ENCODE results near the gene FASTKD3. TPM values are rescaled to one million over a fixed set of nuclear protein-coding genes. Genes with fewer than 3 reads are reported as not detected.

FASTKD3 gene
- total RNA-seq, 4 donors from 2014 or later: 0.80 to 11.7 (median 8.0) TPM

DNA sequence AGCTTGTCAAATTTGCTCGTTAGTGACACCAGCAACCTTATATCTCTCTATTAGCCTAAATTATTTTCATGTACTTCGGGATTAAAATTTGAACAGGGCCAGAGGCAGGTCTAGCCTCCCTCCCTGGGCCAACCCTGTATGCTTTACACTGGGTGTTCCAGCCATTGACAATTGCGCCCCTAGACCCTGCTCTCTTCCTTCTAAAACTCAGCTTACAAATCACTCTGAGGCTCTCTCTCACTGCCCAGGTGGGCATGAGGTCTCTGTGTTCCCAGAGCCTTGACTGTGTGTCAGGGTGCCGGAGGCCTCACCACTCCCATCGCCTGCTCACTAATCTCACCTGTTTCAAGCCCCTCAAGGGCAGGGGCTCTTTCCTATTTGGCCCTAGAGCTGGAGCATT lies 11.5 kb downstream of the FASTKD3 start:
- peaks cover 0 to 29% (median 13%) of the 10 kb centered on the region in 4 donors for H3K36me3 ChIP-seq
- no peaks in the 10 kb centered on the region for H3K4me1 ChIP-seq
- H3K4me3 ChIP-seq: no peak overlapping the region
- no peaks in the 10 kb centered on the region for H3K9me3 ChIP-seq
- 68 to 85% methylated on average over 2 to 5 of the region's 5 CpGs for WGBS, 2 donors (ENCODE audit: low coverage in 1 of 2)
- no peak for DNase-seq
- TF ChIP-seq POLR2A (IDR thresholded peaks at IDR 0.05): no peak
- TF ChIP-seq CTCF (IDR thresholded peaks at IDR 0.05): no peak
- no peak for TF ChIP-seq EP300 (IDR thresholded peaks at IDR 0.05; ENCODE audit: low read depth)
- no peak for TF ChIP-seq POLR2AphosphoS5 (IDR thresholded peaks at IDR 0.05)
- in situ Hi-C loops (cut with MboI; ENCODE audit: low pct_ligation_motif_present in 1 of 4, low pct_unique_long_range_greater_than_20kb in 1 of 4, low sequenced_read_pairs in 3 of 4) (no loop called here), intact Hi-C loops (cut with DNase I; ENCODE audit: low total_unique reads) (no loop called here)
- peaks cover 2% of the 10 kb centered on the region for H3K27me3 ChIP-seq
- no peak overlapping the region for H3K27ac ChIP-seq

- Histone ChIP-seq H3K27ac (no peak overlapping the region), H3K4me3 (no peak overlapping the region), H3K36me3 (peaks cover 0 to 24% (median 10%) of the 10 kb centered on the region in 4 donors), H3K9me3 (no peaks in the 10 kb centered on the region), H3K4me1 (no peaks in the 10 kb centered on the region), H3K27me3 (peaks cover 3% of the 10 kb centered on the region)
- TF ChIP-seq EP300 (IDR thresholded peaks at IDR 0.05; ENCODE audit: low read depth): no peak
- TF ChIP-seq CTCF (IDR thresholded peaks at IDR 0.05): peak; percentile 27 to 49 (median 45)
- 100% methylated on average over 2 of the region's 2 CpGs for WGBS, 2 donors (ENCODE audit: low coverage in 1 of 2)
- in situ Hi-C loops (cut with MboI; ENCODE audit: low pct_ligation_motif_present in 1 of 4, low pct_unique_long_range_greater_than_20kb in 1 of 4, low sequenced_read_pairs in 3 of 4): no loop called here
- DNase-seq: peak; percentile 10
- intact Hi-C loops (cut with DNase I; ENCODE audit: low total_unique reads): no loop called here
Observed at GRCh38 chr5:7856855-7857254, 12.0 kb downstream of the FASTKD3 start.

- H3K9me3 ChIP-seq: no peaks in the 10 kb centered on the region
- no peak overlapping the region for H3K4me3 ChIP-seq
- DNase-seq: no peak
- TF ChIP-seq CTCF (IDR thresholded peaks at IDR 0.05): no peak
- TF ChIP-seq EP300 (IDR thresholded peaks at IDR 0.05; ENCODE audit: low read depth): no peak
- TF ChIP-seq POLR2A (IDR thresholded peaks at IDR 0.05): no peak
- no peak for TF ChIP-seq POLR2AphosphoS5 (IDR thresholded peaks at IDR 0.05)
- peaks cover 0 to 18% (median 6%) of the 10 kb centered on the region in 4 donors for H3K36me3 ChIP-seq
- intact Hi-C loops (cut with DNase I; ENCODE audit: low total_unique reads): no loop called here
- 69 to 76% methylated on average over 3 of the region's 3 CpGs for WGBS, 2 donors (ENCODE audit: low coverage in 1 of 2)
- no peak overlapping the region for H3K27ac ChIP-seq
- H3K4me1 ChIP-seq: peaks cover 0 to 6% (median 0%) of the 10 kb centered on the region in 4 donors
- in situ Hi-C loops (cut with MboI; ENCODE audit: low pct_ligation_motif_present in 1 of 4, low pct_unique_long_range_greater_than_20kb in 1 of 4, low sequenced_read_pairs in 3 of 4): no loop called here
- peaks cover 13% of the 10 kb centered on the region for H3K27me3 ChIP-seq
Observed at GRCh38 chr5:7855611-7856010, 13.2 kb downstream of the FASTKD3 start.

DNA sequence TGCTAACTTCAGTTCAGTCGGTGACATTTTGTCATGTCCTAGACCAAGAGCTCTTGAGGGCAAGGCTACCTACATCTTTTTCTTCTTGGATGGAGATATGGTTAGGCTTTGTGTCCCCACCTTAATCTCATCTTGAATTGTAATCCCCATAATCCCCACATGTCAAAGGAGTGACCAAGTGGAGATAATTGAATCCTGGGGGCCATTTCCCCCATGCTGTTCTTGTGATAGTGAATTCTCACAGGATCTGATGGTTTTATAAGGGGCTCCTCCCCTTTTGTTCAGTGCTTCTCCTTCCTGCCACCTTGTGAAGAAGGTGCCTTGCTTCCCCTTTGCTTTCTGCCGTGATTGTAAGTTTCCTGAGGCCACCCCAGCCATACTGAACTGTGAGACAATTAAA lies 15.8 kb downstream of the FASTKD3 start:
- no peaks in the 10 kb centered on the region for H3K36me3 ChIP-seq
- peaks cover 6 to 18% (median 9%) of the 10 kb centered on the region in 4 donors for H3K4me1 ChIP-seq
- H3K4me3 ChIP-seq: no peak overlapping the region
- TF ChIP-seq EP300 (IDR thresholded peaks at IDR 0.05; ENCODE audit: low read depth): no peak
- no peak for TF ChIP-seq POLR2AphosphoS5 (IDR thresholded peaks at IDR 0.05)
- no peak for TF ChIP-seq POLR2A (IDR thresholded peaks at IDR 0.05)
- TF ChIP-seq CTCF (IDR thresholded peaks at IDR 0.05): no peak
- DNase-seq: no peak
- H3K27ac ChIP-seq: no peak overlapping the region
- in situ Hi-C loops (cut with MboI; ENCODE audit: low pct_ligation_motif_present in 1 of 4, low pct_unique_long_range_greater_than_20kb in 1 of 4, low sequenced_read_pairs in 3 of 4) (no loop called here), intact Hi-C loops (cut with DNase I; ENCODE audit: low total_unique reads) (no loop called here)
- H3K27me3 ChIP-seq: peaks cover 39% of the 10 kb centered on the region
- WGBS, 2 donors (ENCODE audit: low coverage in 1 of 2): 61 to 72% methylated on average over 2 of the region's 2 CpGs
- H3K9me3 ChIP-seq: no peaks in the 10 kb centered on the region

Data from transverse colon (tissue), 4 donors.